GM10248 (cell line): ENCODE measurements around the gene MACROH2A2.
A peak's percentile ranks its signal among the peaks of the same experiment; 100 is the strongest.

Experiments
- CTCF ChIA-PET: fragments of 300-600 bp; sonication (Branson Sonifier 250); formaldehyde crosslinking; extraction: SDS; loops from one replicate; lab custom pipeline; 2021; ENCODE audit warnings: antibody characterized with exemption; lab: Yijun Ruan, JAX
- POLR2A ChIA-PET: fragments of 350-650 bp; sonication (Branson Sonifier 250); formaldehyde crosslinking; extraction: SDS; loops from one replicate; lab custom pipeline; 2020; ENCODE audit warnings: antibody characterized with exemption; lab: Yijun Ruan, JAX
- DNase-seq: peaks from one replicate; pipeline ENCODE4 v3.0.0; 2012; ENCODE audit errors: extremely low spot score
- CTCF ChIP-seq: IDR thresholded peaks from 2 replicates; pipeline ENCODE4 v1.5.1; 2012; ENCODE audit warnings: mild to moderate bottlenecking, low read depth; ENCODE audit errors: extremely low read depth, missing control alignments, control extremely low read depth

The MACROH2A2 gene

GRCh38 chr10:70126700-70127395, 74.2 kb downstream of the MACROH2A2 start:
- ChIA-PET CTCF (interaction anchor here (2.0 to 8.6 kb wide), 2 partner anchors 10 to 19 kb away, joined by 13 to 100 read pairs; partner anchors contain the start of gene TYSND1), POLR2A (no interaction called here)
- TF ChIP-seq CTCF, result no peak
- no peak for DNase-seq

- no peak for TF ChIP-seq CTCF
- ChIA-PET CTCF (interaction anchor here (2.5 to 8.6 kb wide), 2 partner anchors 14 to 15 kb away, joined by 16 to 100 read pairs; partner anchors contain the start of gene TYSND1), POLR2A (no interaction called here)
- DNase-seq, result peak; percentile 13
These were observed 78.4 kb downstream of the MACROH2A2 start for GRCh38 chr10:70130878-70131559.

GRCh38 chr10:70131560-70131937, 78.9 kb downstream of the MACROH2A2 start:
- TF ChIP-seq CTCF, result no peak
- CTCF ChIA-PET, result interaction anchor here (2.5 to 8.6 kb wide), 2 partner anchors 14 to 15 kb away, joined by 16 to 100 read pairs; partner anchors contain the start of gene TYSND1
- POLR2A ChIA-PET, result no interaction called here
- peak; percentile 18 for DNase-seq

- TF ChIP-seq CTCF, result no peak
- peak; percentile 82 for DNase-seq
- POLR2A ChIA-PET, result no interaction called here
- CTCF ChIA-PET, result interaction anchor here (1.0 to 4.5 kb wide), 3 partner anchors 13 to 17 kb away, joined by 3 to 60 read pairs (median 3); partner anchors contain the start of gene TYSND1
These were observed 79.7 kb downstream of the MACROH2A2 start, which contains the start of gene AIFM2 for GRCh38 chr10:70132098-70133029. Gene AIFM2 (minus strand): TSS chr10:70132825. CDS start chr10:70124084, 8,741 bp downstream.

- no peak for DNase-seq
- CTCF ChIA-PET, result interaction anchor here (1.0 to 7.3 kb wide), 5 partner anchors 11 to 238 kb away, joined by 3 to 60 read pairs (median 4); partner anchors contain the start of gene TYSND1
- no peak for TF ChIP-seq CTCF
- POLR2A ChIA-PET, result no interaction called here
These were observed 82.4 kb downstream of the MACROH2A2 start for GRCh38 chr10:70135046-70135445.
